K562 (cell line): ENCODE data around the gene KCNAB1. TPM values are rescaled to one million over a fixed set of nuclear protein-coding genes. Genes with fewer than 3 reads are reported as not detected.

Source experiments
- ATAC-seq: fragments of 200-7000 bp; cut with Tn5 transposase; 3 replicates; pipeline ENCODE4 v1.9.1; 2020; ENCODE audit warnings: moderate library complexity
- BruUV-seq: library from RNA; stranded (reverse); fragments of 400-500 nt; replicated peaks from 2 replicates; lab custom pipeline; 2021; lab: Mats Ljungman, UMichigan
- CTCF ChIA-PET: fragments of 300-600 bp; formaldehyde crosslinking; extraction: SDS; loops from one replicate; lab custom pipeline; 2021; ENCODE audit warnings: low intra/inter-chr PET ratio; lab: Yijun Ruan, JAX
- POLR2A ChIA-PET: fragments of 300-600, 350-650 bp; sonication (Branson Sonifier 250); formaldehyde crosslinking; extraction: SDS; loops from one replicate; lab custom pipeline; 2021; ENCODE audit warnings: antibody characterized with exemption, inconsistent platforms; lab: Yijun Ruan, JAX
- DNase-seq, 4 experiments: peaks; one replicate each; pipeline versions ENCODE4 v3.0.0 to v3.0.0-alpha.2; 2011 to 2018; ENCODE audit warnings: low spot score in 3 of 4, mixed read lengths in 3 of 4; ENCODE audit errors: extremely low read depth in 1 of 4
- FAIRE-seq: peaks from 2 replicates; lab custom pipeline; 2011; peaks lifted over from hg19 to GRCh38; lab: Jason Lieb, UNC
- H2AFZ ChIP-seq: 2 replicates; pipeline ENCODE4 v1.6.0; 2011; ENCODE audit warnings: low read depth, low read length, control low read depth, inconsistent platforms
- H3K27ac ChIP-seq: fragments of 200-600 bp; 3 replicates; pipeline ENCODE4 v1.8.0; 2011; ENCODE audit warnings: low read depth, mild to moderate bottlenecking, control low read depth, inconsistent platforms, low read length, moderate library complexity, mixed read lengths; ENCODE audit errors: extremely low read depth
- H3K27me3 ChIP-seq, 2 experiments: fragments of 300-600 bp in 1 of 2; 2 replicates in 1 of 2; 3 replicates in 1 of 2; pipeline versions ENCODE4 v1.6.0 to v1.8.0; 2011; ENCODE audit warnings: inconsistent platforms in 2 of 2, low read length in 2 of 2, mild to moderate bottlenecking in 1 of 2, mixed read lengths in 1 of 2, moderate library complexity in 1 of 2; ENCODE audit not compliant: control insufficient read depth in 2 of 2, insufficient read depth in 2 of 2
- H3K36me3 ChIP-seq: fragments of 300-600 bp; 3 replicates; pipeline ENCODE4 v1.8.0; 2011; ENCODE audit warnings: mild to moderate bottlenecking, low read length, inconsistent platforms; ENCODE audit not compliant: control insufficient read depth, insufficient read depth
- H3K4me1 ChIP-seq, 2 experiments: fragments of 200-600 bp in 1 of 2; replicated peaks in 1 of 2; 2 replicates in 1 of 2; 3 replicates in 1 of 2; pipeline versions ENCODE4 v1.5.1 to v1.8.0; 2011; ENCODE audit warnings: inconsistent platforms in 2 of 2, low read length in 2 of 2, mild to moderate bottlenecking in 1 of 2, mixed read lengths in 1 of 2, moderate library complexity in 1 of 2; ENCODE audit not compliant: control insufficient read depth in 2 of 2, insufficient read depth in 2 of 2
- H3K4me2 ChIP-seq: 2 replicates; pipeline ENCODE4 v1.6.1; 2011; ENCODE audit warnings: low read length, control low read depth, inconsistent platforms, mixed read lengths; ENCODE audit not compliant: insufficient read depth
- H3K4me3 ChIP-seq: fragments of 200-600 bp; sonication (generic), shearing (Covaris generic); 2 replicates; pipeline ENCODE4 v1.5.1; 2016; ENCODE audit warnings: control low read depth, inconsistent platforms
- H3K79me2 ChIP-seq: fragments of 200-600 bp; 3 replicates; pipeline ENCODE4 v1.8.0; 2011; ENCODE audit warnings: low read length, inconsistent platforms; ENCODE audit not compliant: control insufficient read depth, insufficient read depth
- H3K9ac ChIP-seq, 2 experiments: 2 replicates each; pipeline versions ENCODE4 v1.6.0 to v1.6.1; 2011; ENCODE audit warnings: low read depth in 2 of 2, low read length in 2 of 2, control low read depth in 1 of 2, inconsistent platforms in 1 of 2, mild to moderate bottlenecking in 1 of 2, mixed read lengths in 1 of 2; ENCODE audit not compliant: insufficient read depth in 1 of 2
- H3K9me1 ChIP-seq: one replicate; pipeline ENCODE4 v1.6.0; 2011; ENCODE audit warnings: inconsistent platforms, mild to moderate bottlenecking, low read length, moderate library complexity; ENCODE audit not compliant: control insufficient read depth, insufficient read depth
- H3K9me3 ChIP-seq: replicated peaks from 2 replicates; pipeline ENCODE4 v1.5.1; 2011; ENCODE audit warnings: low read depth, low read length, inconsistent platforms; ENCODE audit not compliant: control insufficient read depth, insufficient read depth
- H4K20me1 ChIP-seq: replicated peaks from 2 replicates; pipeline ENCODE4 v1.6.1; 2011; ENCODE audit warnings: low read length, inconsistent platforms, mixed read lengths; ENCODE audit not compliant: control insufficient read depth, insufficient read depth
- ASH1L ChIP-seq: fragments of 450-650 bp; IDR thresholded peaks from 2 replicates; pipeline ENCODE4 v1.6.1; 2018; ENCODE audit warnings: borderline replicate concordance, mild to moderate bottlenecking, low read depth; ENCODE audit not compliant: partially characterized antibody
- CBX2 ChIP-seq: fragments of 200-600 bp; sonication (generic); IDR thresholded peaks from one replicate; pipeline ENCODE4 v1.6.1; 2012; ENCODE audit warnings: mild to moderate bottlenecking, low read length, inconsistent platforms; ENCODE audit not compliant: insufficient read depth, poor library complexity, severe bottlenecking
- MCM7 ChIP-seq, 2 experiments: fragments of 450-650 bp; IDR thresholded peaks; 2 replicates each; pipeline ENCODE4 v1.6.1; 2016 to 2018
- MEF2A ChIP-seq: IDR thresholded peaks from 2 replicates; pipeline ENCODE4 v1.6.1; 2011; ENCODE audit warnings: low read depth, mild to moderate bottlenecking, low read length, moderate library complexity; ENCODE audit not compliant: control insufficient read depth
- NFE2 ChIP-seq: IDR thresholded peaks from 2 replicates; pipeline ENCODE4 v1.6.1; 2014; ENCODE audit warnings: antibody characterized with exemption, low read depth
- NONO ChIP-seq, 2 experiments: fragments of 200-400 bp in 1 of 2; fragments of 450-650 bp in 1 of 2; formaldehyde crosslinking in 1 of 2; IDR thresholded peaks; 2 replicates each; pipeline ENCODE4 v1.6.1; 2017; ENCODE audit warnings: low read depth in 2 of 2, mild to moderate bottlenecking in 2 of 2, moderate library complexity in 2 of 2, low read length in 1 of 2
- POLR2AphosphoS5 ChIP-seq: IDR thresholded peaks from 2 replicates; pipeline ENCODE4 v1.6.1; 2011; ENCODE audit warnings: mild to moderate bottlenecking, low read depth, low read length, moderate library complexity; ENCODE audit not compliant: control insufficient read depth, insufficient read depth
- RFX5 ChIP-seq: IDR thresholded peaks from 2 replicates; pipeline ENCODE4 v1.6.1; 2011; ENCODE audit warnings: low read depth, mild to moderate bottlenecking, improper control_type of control experiment, low read length
- SIN3B ChIP-seq: fragments of 450-650 bp; IDR thresholded peaks from 2 replicates; pipeline ENCODE4 v1.6.1; 2017; ENCODE audit warnings: low read depth, mild to moderate bottlenecking, moderate library complexity
- ZBTB7A ChIP-seq: IDR thresholded peaks from 2 replicates; pipeline ENCODE4 v1.6.1; 2011; ENCODE audit warnings: low read depth, mild to moderate bottlenecking, low read length, moderate library complexity, borderline replicate concordance; ENCODE audit not compliant: control insufficient read depth
- ZNF134 ChIP-seq: fragments of 250-450 bp; sonication (Bioruptor Pico); conservative IDR thresholded peaks from 2 replicates; pipeline ENCODE4 v1.4.0; 2020
- ZNF232 ChIP-seq: sonication (generic); formaldehyde crosslinking; IDR thresholded peaks from 2 replicates; pipeline ENCODE4 v1.8.0; 2022; ENCODE audit warnings: mild to moderate bottlenecking, missing genetic modification reagents
- ZNF639 ChIP-seq, 2 experiments: fragments of 200-800 bp in 1 of 2; sonication (Bioruptor generic) in 1 of 2; sonication (generic) in 1 of 2; formaldehyde crosslinking in 1 of 2; IDR thresholded peaks in 1 of 2; conservative IDR thresholded peaks in 1 of 2; 2 replicates each; pipeline versions ENCODE4 v1.5.0 to v1.6.1; 2016 to 2020; ENCODE audit warnings: missing compliant biosample characterization in 1 of 2, missing genetic modification characterization in 1 of 2, missing genetic modification reagents in 1 of 2
- ZZZ3 ChIP-seq: fragments of 450-650 bp; IDR thresholded peaks from 2 replicates; pipeline ENCODE4 v1.6.1; 2016; ENCODE audit warnings: antibody characterized with exemption, mild to moderate bottlenecking, moderate library complexity
- whole genome bisulfite sequencing: fragments of 100-300 bp; shearing (Covaris generic); methylation state at CpG from one replicate; pipeline ENCODE4 v1.1.6; 2016; ENCODE audit warnings: low coverage, mixed read lengths; ENCODE audit not compliant: insufficient coverage; ENCODE audit errors: missing lambda C conversion rate; 5-methylcytosine and 5-hydroxymethylcytosine counted together
- in situ Hi-C: fragments of 300-500 bp; cut with MboI; formaldehyde crosslinking; loops from 4 replicates; pipeline ENCODE4 v1.15.0; 2018; ENCODE audit warnings: inconsistent platforms, mixed read lengths
- intact Hi-C: fragments of 100-400 bp; cut with micrococcal nuclease; formaldehyde crosslinking; loops from 2 replicates; pipeline ENCODE4 v1.14.2; 2022
- polyA plus RNA-seq, 8 experiments: library from polyadenylated mRNA; depleted of rRNA in 4 of 8; stranded (reverse) in 5 of 8; unstranded in 3 of 8; fragments of >200 nt; fragmentation: Nextera tagmentation in 2 of 8; fragmentation: Illumina TruSeq in 1 of 8; extraction: Ambion mirVana in 2 of 8; extraction: Trizol in 1 of 8; gene quantifications; 2 replicates each; pipeline versions ENCODE4 v1.2.1 to v1.2.3, GENCODE V29; 2011 to 2014; ENCODE audit warnings: inconsistent platforms in 1 of 8, missing spikeins in 1 of 8
- total RNA-seq, 7 experiments: library from RNA; depleted of rRNA in 6 of 7; stranded (reverse); fragments of >200 nt in 6 of 7; fragmentation: Illumina TruSeq in 2 of 7; extraction: Trizol in 2 of 7; gene quantifications; 2 replicates each; pipeline versions ENCODE4 v1.2.1 to v1.2.3, GENCODE V29; 2011 to 2021; ENCODE audit warnings: low replicate concordance in 1 of 7
- TF ChIP-seq, protein P1 (sequence below): IDR thresholded peaks from 2 replicates; pipeline ENCODE4 v1.6.1; 2016; ENCODE audit warnings: missing genetic modification characterization, missing compliant biosample characterization
- TF ChIP-seq, protein P2 (sequence below), 2 experiments: IDR thresholded peaks; 2 replicates each; pipeline ENCODE4 v1.6.1; 2011; ENCODE audit warnings: borderline replicate concordance in 1 of 2, control low read depth in 1 of 2, low read depth in 1 of 2, low read length in 1 of 2, mild to moderate bottlenecking in 1 of 2, mixed read lengths in 1 of 2, moderate library complexity in 1 of 2; ENCODE audit not compliant: insufficient read depth in 1 of 2, insufficient read length in 1 of 2, poor library complexity in 1 of 2, severe bottlenecking in 1 of 2; ENCODE audit errors: extremely low read depth in 1 of 2

Gene KCNAB1
- total and polyA plus RNA-seq, 9 of the 15 experiments (the other 6 are each of a cell fraction or from before 2014, with no cell fraction given), result 0.14 to 1.2 (median 0.51) TPM

GRCh38 chr3:156359368-156359767, 239.0 kb downstream of the KCNAB1 start:
- Histone ChIP-seq H4K20me1 (no peaks in the 10 kb centered on the region), H3K4me3 (no peak overlapping the region), H3K9me1 (no peaks in the 10 kb centered on the region), H3K9ac (no peak overlapping the region), H3K4me2 (no peak overlapping the region), H3K36me3 (no peaks in the 10 kb centered on the region), H3K79me2 (no peaks in the 10 kb centered on the region), H3K27me3 (no peaks in the 10 kb centered on the region), H3K9me3 (no peaks in the 10 kb centered on the region), H3K4me1 (no peaks in the 10 kb centered on the region), H2AFZ (no peak overlapping the region), H3K27ac (no peak overlapping the region)
- intact Hi-C loops (no loop called here), in situ Hi-C loops (no loop called here)
- BruUV-seq, result no TSS peak
- WGBS, result 0% methylated on average over 3 of the region's 3 CpGs
- CTCF ChIA-PET, result no interaction called here
- POLR2A ChIA-PET, result interaction anchor here (0.8 kb wide), 1 partner anchor 580 kb away, joined by 3 read pairs; no protein-coding TSS in a partner anchor
- DNase-seq (no peak), FAIRE-seq (no peak), ATAC-seq (no peak)
- TF ChIP-seq ASH1L (no peak), RFX5 (no peak), ZZZ3 (no peak), POLR2AphosphoS5 (no peak), ZNF232 (CRISPR knock-in tag) (no peak), ZBTB7A (no peak), NONO (IDR thresholded peaks at IDR 0.05; ENCODE audit: low read depth in 2 of 2, low read length in 1 of 2) (no peak), MEF2A (no peak), NFE2 (no peak), ZNF134 (CRISPR knock-in tag) (no peak), CBX2 (no peak), ZNF639 (CRISPR knock-in tag; conservative IDR thresholded peaks at IDR 0.05 in 1 of 2, IDR thresholded peaks at IDR 0.05 in 1 of 2) (no peak), MCM7 (IDR thresholded peaks at IDR 0.05) (no peak), SIN3B (no peak)
- TF ChIP-seq, protein P1, sequence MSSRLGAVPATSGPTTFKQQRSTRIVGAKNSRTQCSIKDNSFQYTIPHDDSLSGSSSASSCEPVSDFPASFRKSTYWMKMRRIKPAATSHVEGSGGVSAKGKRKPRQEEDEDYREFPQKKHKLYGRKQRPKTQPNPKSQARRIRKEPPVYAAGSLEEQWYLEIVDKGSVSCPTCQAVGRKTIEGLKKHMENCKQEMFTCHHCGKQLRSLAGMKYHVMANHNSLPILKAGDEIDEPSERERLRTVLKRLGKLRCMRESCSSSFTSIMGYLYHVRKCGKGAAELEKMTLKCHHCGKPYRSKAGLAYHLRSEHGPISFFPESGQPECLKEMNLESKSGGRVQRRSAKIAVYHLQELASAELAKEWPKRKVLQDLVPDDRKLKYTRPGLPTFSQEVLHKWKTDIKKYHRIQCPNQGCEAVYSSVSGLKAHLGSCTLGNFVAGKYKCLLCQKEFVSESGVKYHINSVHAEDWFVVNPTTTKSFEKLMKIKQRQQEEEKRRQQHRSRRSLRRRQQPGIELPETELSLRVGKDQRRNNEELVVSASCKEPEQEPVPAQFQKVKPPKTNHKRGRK (tag), result no peak
- TF ChIP-seq, protein P2, sequence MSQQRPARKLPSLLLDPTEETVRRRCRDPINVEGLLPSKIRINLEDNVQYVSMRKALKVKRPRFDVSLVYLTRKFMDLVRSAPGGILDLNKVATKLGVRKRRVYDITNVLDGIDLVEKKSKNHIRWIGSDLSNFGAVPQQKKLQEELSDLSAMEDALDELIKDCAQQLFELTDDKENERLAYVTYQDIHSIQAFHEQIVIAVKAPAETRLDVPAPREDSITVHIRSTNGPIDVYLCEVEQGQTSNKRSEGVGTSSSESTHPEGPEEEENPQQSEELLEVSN (IDR thresholded peaks at IDR 0.05; ENCODE audit: borderline replicate concordance in 1 of 2, extremely low read depth in 1 of 2, insufficient read depth in 1 of 2, insufficient read length in 1 of 2, low read depth in 1 of 2, low read length in 1 of 2, poor library complexity in 1 of 2, severe bottlenecking in 1 of 2), result no peak
